Upper lobe of left lung (tissue), 6 donors: Measurements from ENCODE around the gene GUCY1A1. TPM values are rescaled to one million over a fixed set of nuclear protein-coding genes. Genes with fewer than 3 reads are reported as not detected.
A peak's percentile ranks its signal among the peaks of the same experiment; 100 is the strongest.

Experiments
- ATAC-seq, 2 donors: fragments of 200-7000 bp; cut with Tn5 transposase; one replicate each; pipeline ENCODE4 v1.9.1; 2022; ENCODE audit warnings: mild to moderate bottlenecking in 2 of 2, moderate library complexity in 2 of 2; ENCODE audit not compliant: low FRiP score in 2 of 2
- DNase-seq, 2 donors: peaks; one replicate each; pipeline ENCODE4 v3.0.0-alpha.2; 2019 to 2020
- H3K27ac ChIP-seq, 4 donors: fragments of 200-600 bp; sonication (generic); one replicate each; pipeline ENCODE4 v1.5.1; 2016 to 2019
- H3K27me3 ChIP-seq, 4 donors: fragments of 200-600 bp; sonication (generic); one replicate each; pipeline ENCODE4 v1.5.1; 2017 to 2019
- H3K36me3 ChIP-seq, 4 donors: fragments of 200-600 bp; sonication (generic); one replicate each; pipeline ENCODE4 v1.5.1; 2016 to 2019
- H3K4me1 ChIP-seq, 4 donors: fragments of 200-600 bp; sonication (generic); one replicate each; pipeline ENCODE4 v1.5.1; 2018 to 2019
- H3K4me3 ChIP-seq, 4 donors: fragments of 200-600 bp; sonication (generic); one replicate each; pipeline ENCODE4 v1.5.1; 2017 to 2019; ENCODE audit warnings: mild to moderate bottlenecking in 2 of 4, moderate library complexity in 1 of 4
- H3K9me3 ChIP-seq, 4 donors: fragments of 200-600 bp; sonication (generic); one replicate each; pipeline ENCODE4 v1.5.1; 2018 to 2019
- CTCF ChIP-seq, 6 experiments: fragments of 450-650 bp in 4 of 6; fragments of 200-600 bp in 2 of 6; sonication (generic) in 2 of 6; IDR thresholded peaks; one replicate each; pipeline ENCODE4 v1.5.1; 2016 to 2019; ENCODE audit warnings: antibody characterized with exemption in 6 of 6
- EP300 ChIP-seq, 4 donors: sonication (generic); formaldehyde crosslinking; IDR thresholded peaks; one replicate each; pipeline ENCODE4 v1.5.1; 2017; ENCODE audit warnings: antibody characterized with exemption in 4 of 4, control low read depth in 2 of 4
- POLR2A ChIP-seq, 4 donors: fragments of 450-650 bp; IDR thresholded peaks; one replicate each; pipeline ENCODE4 v1.5.1; 2016 to 2017; ENCODE audit warnings: antibody characterized with exemption in 4 of 4, mild to moderate bottlenecking in 2 of 4
- POLR2AphosphoS5 ChIP-seq, 2 donors: sonication (generic); formaldehyde crosslinking; IDR thresholded peaks; one replicate each; pipeline ENCODE4 v1.5.1; 2017; ENCODE audit warnings: antibody characterized with exemption in 2 of 2
- WGBS, 2 donors: methylation state at CpG; one replicate each; pipeline ENCODE4 v1.1.5; 2017 to 2018; 5-methylcytosine and 5-hydroxymethylcytosine counted together
- total RNA-seq, 6 donors: library from RNA; depleted of rRNA in 4 of 6; stranded (reverse); fragments of >200 nt in 4 of 6; gene quantifications; one replicate each; pipeline versions ENCODE4 v1.1.0 to v1.2.1, GENCODE V29; 2016 to 2021
- donor health status: DM: no; HTN: no; CAD: no; lungs with moderate emphysema.
- donor health status: DM: no; HTN: yes; CAD: no; lungs with severe emphysema.

GUCY1A1 gene
- total RNA-seq, 6 donors from 2014 or later = 19.0 to 67.1 (median 44.2) TPM

- TF ChIP-seq CTCF (IDR thresholded peaks at IDR 0.05) = no peak
- TF ChIP-seq POLR2A (IDR thresholded peaks at IDR 0.05) = no peak
- no peak for TF ChIP-seq EP300 (IDR thresholded peaks at IDR 0.05)
- Histone ChIP-seq H3K27me3 (no peaks in the 10 kb centered on the region), H3K36me3 (no peaks in the 10 kb centered on the region), H3K4me3 (no peak overlapping the region), H3K9me3 (no peaks in the 10 kb centered on the region), H3K4me1 (peaks cover 3 to 12% (median 5%) of the 10 kb centered on the region in 4 donors), H3K27ac (no peak overlapping the region)
- no peak for DNase-seq
- 82 to 93% methylated on average over 6 of the region's 6 CpGs for WGBS, 2 donors
- no peak for ATAC-seq
These were observed 20.8 kb downstream of the GUCY1A1 start for GRCh38 chr4:155687380-155687982.

- no peak for ATAC-seq
- peaks cover 4 to 12% (median 7%) of the 10 kb centered on the region in 4 donors for H3K4me1 ChIP-seq
- no peaks in the 10 kb centered on the region for H3K36me3 ChIP-seq
- H3K27ac ChIP-seq = peak overlapping the region in 1 of 4 donors; percentile 19
- no peaks in the 10 kb centered on the region for H3K9me3 ChIP-seq
- no peak for DNase-seq
- TF ChIP-seq CTCF (IDR thresholded peaks at IDR 0.05) (no peak), POLR2A (IDR thresholded peaks at IDR 0.05) (no peak), POLR2AphosphoS5 (IDR thresholded peaks at IDR 0.05) (no peak), EP300 (IDR thresholded peaks at IDR 0.05) (no peak)
- no peak overlapping the region for H3K4me3 ChIP-seq
- no peaks in the 10 kb centered on the region for H3K27me3 ChIP-seq
- 87 to 100% methylated on average over 1 of the region's 1 CpG for WGBS, 2 donors
These were observed 21.6 kb downstream of the GUCY1A1 start for GRCh38 chr4:155688211-155688610.

- H3K27me3 ChIP-seq = no peaks in the 10 kb centered on the region
- no peak for DNase-seq
- 61% methylated on average over 2 of the region's 2 CpGs for WGBS, 2 donors
- peak overlapping the region in 2 of 4 donors; percentile 3 to 19 for H3K27ac ChIP-seq
- no peak overlapping the region for H3K4me3 ChIP-seq
- H3K36me3 ChIP-seq = no peaks in the 10 kb centered on the region
- ATAC-seq = no peak
- H3K9me3 ChIP-seq = no peaks in the 10 kb centered on the region
- peaks cover 4 to 15% (median 11%) of the 10 kb centered on the region in 4 donors for H3K4me1 ChIP-seq
- TF ChIP-seq EP300 (IDR thresholded peaks at IDR 0.05) (no peak), CTCF (IDR thresholded peaks at IDR 0.05) (no peak), POLR2A (IDR thresholded peaks at IDR 0.05) (no peak), POLR2AphosphoS5 (IDR thresholded peaks at IDR 0.05) (no peak)
These were observed 22.2 kb downstream of the GUCY1A1 start for GRCh38 chr4:155688860-155689259.

- DNase-seq = no peak
- 74 to 85% methylated on average over 3 of the region's 3 CpGs for WGBS, 2 donors
- no peaks in the 10 kb centered on the region for H3K9me3 ChIP-seq
- ATAC-seq = peak in 1 of 2 donors; percentile 48
- H3K4me3 ChIP-seq = no peak overlapping the region
- H3K27ac ChIP-seq = peak overlapping the region in 1 of 4 donors; percentile 37
- peaks cover under 1 to 26% (median 12%) of the 10 kb centered on the region in 4 donors for H3K4me1 ChIP-seq
- no peaks in the 10 kb centered on the region for H3K27me3 ChIP-seq
- no peaks in the 10 kb centered on the region for H3K36me3 ChIP-seq
- TF ChIP-seq POLR2A (IDR thresholded peaks at IDR 0.05) = no peak
- TF ChIP-seq EP300 (IDR thresholded peaks at IDR 0.05) = no peak
- no peak for TF ChIP-seq POLR2AphosphoS5 (IDR thresholded peaks at IDR 0.05)
- TF ChIP-seq CTCF (IDR thresholded peaks at IDR 0.05) = no peak
These were observed 23.6 kb downstream of the GUCY1A1 start for GRCh38 chr4:155690044-155690837.
